Measurements from ENCODE around the gene LEMD3.

- peak; percentile 47; the same call in 2 of the 3 replicates for TF ChIP-seq CTCF (IDR thresholded peaks at IDR 0.05)
- TF ChIP-seq EP300 (IDR thresholded peaks at IDR 0.05): no peak
- TF ChIP-seq E2F6 (IDR thresholded peaks at IDR 0.05; ENCODE audit: borderline replicate concordance, low read depth): no peak
- no peak for TF ChIP-seq USF2 (IDR thresholded peaks at IDR 0.05)
- TF ChIP-seq SMC3 (IDR thresholded peaks at IDR 0.05): peak; percentile 48
- no peak for TF ChIP-seq POLR2A (IDR thresholded peaks at IDR 0.05; ENCODE audit: low read length)
- no peak for TF ChIP-seq MYC (IDR thresholded peaks at IDR 0.05; ENCODE audit: borderline replicate concordance, low read length)
- no peak for TF ChIP-seq ELK1 (IDR thresholded peaks at IDR 0.05; ENCODE audit: low read depth, low read length)
- TF ChIP-seq CEBPB (IDR thresholded peaks at IDR 0.05): no peak
- TF ChIP-seq RCOR1 (IDR thresholded peaks at IDR 0.05; ENCODE audit: low read depth, low read length): no peak
- TF ChIP-seq REST (IDR thresholded peaks at IDR 0.05): no peak
Measured at GRCh38 chr12:65232476-65233077, 63.2 kb downstream of the LEMD3 start.

Measured in A549 (cell line).